Thyroid gland (tissue), 4 donors: ENCODE data around the gene PRRT2. TPM values are rescaled to one million over a fixed set of nuclear protein-coding genes. Genes with fewer than 3 reads are reported as not detected.
"Not testable (repeated sequence)": the region's sequence is repeated elsewhere in the genome, so short reads cannot be mapped to it uniquely, and the experiment has no call there.

Experiments used
- DNase-seq, 2 donors: peaks; one replicate each; pipeline ENCODE4 v3.0.0-alpha.2; 2019
- H3K27ac ChIP-seq, 3 donors: fragments of 200-600 bp; sonication (generic); 1 replicate in 2 of 3; 2 replicates in 1 of 3; pipeline ENCODE4 v1.5.1; 2016 to 2019; ENCODE audit warnings: mild to moderate bottlenecking in 1 of 3, moderate library complexity in 1 of 3
- H3K27me3 ChIP-seq: fragments of 200-600 bp; sonication (generic); one replicate; pipeline ENCODE4 v1.5.1; 2019
- H3K36me3 ChIP-seq, 2 donors: fragments of 200-600 bp; sonication (generic); one replicate each; pipeline ENCODE4 v1.5.1; 2016 to 2019
- H3K4me1 ChIP-seq, 2 donors: fragments of 200-600 bp; sonication (generic); one replicate each; pipeline ENCODE4 v1.5.1; 2017 to 2019
- H3K4me3 ChIP-seq, 3 donors: fragments of 200-600 bp; sonication (generic); replicated peaks in 1 of 3; 1 replicate in 2 of 3; 2 replicates in 1 of 3; pipeline ENCODE4 v1.5.1; 2016; ENCODE audit warnings: mild to moderate bottlenecking in 1 of 3
- H3K9me3 ChIP-seq: fragments of 200-600 bp; sonication (generic); one replicate; pipeline ENCODE4 v1.5.1; 2017
- POLR2A ChIP-seq, 2 donors: fragments of 450-650 bp; IDR thresholded peaks; one replicate each; pipeline ENCODE4 v1.6.1; 2017; ENCODE audit warnings: antibody characterized with exemption in 2 of 2, mild to moderate bottlenecking in 2 of 2, moderate library complexity in 1 of 2
- WGBS, 2 donors: methylation state at CpG; one replicate each; pipeline ENCODE4 v1.1.5; 2017; 5-methylcytosine and 5-hydroxymethylcytosine counted together
- intact Hi-C: fragments of 100-400 bp; cut with DNase I; formaldehyde crosslinking; loops from one replicate; pipeline ENCODE4 v1.15.1; 2023
- total RNA-seq, 4 donors: library from RNA; depleted of rRNA; stranded (reverse); fragments of >200 nt; gene quantifications; one replicate each; pipeline ENCODE4 v1.2.3, GENCODE V29; 2016
- TF ChIP-seq, protein P1 (sequence below), 6 experiments: fragments of 200-600 bp in 3 of 6; fragments of 450-650 bp in 3 of 6; sonication (generic) in 3 of 6; IDR thresholded peaks; one replicate each; pipeline ENCODE4 v1.5.1; 2016 to 2019; ENCODE audit warnings: antibody characterized with exemption in 6 of 6, mild to moderate bottlenecking in 2 of 6, inconsistent platforms in 1 of 6, moderate library complexity in 1 of 6

PRRT2 gene
- total RNA-seq, 4 donors from 2014 or later, result 0.89 to 4.0 (median 2.4) TPM

DNA sequence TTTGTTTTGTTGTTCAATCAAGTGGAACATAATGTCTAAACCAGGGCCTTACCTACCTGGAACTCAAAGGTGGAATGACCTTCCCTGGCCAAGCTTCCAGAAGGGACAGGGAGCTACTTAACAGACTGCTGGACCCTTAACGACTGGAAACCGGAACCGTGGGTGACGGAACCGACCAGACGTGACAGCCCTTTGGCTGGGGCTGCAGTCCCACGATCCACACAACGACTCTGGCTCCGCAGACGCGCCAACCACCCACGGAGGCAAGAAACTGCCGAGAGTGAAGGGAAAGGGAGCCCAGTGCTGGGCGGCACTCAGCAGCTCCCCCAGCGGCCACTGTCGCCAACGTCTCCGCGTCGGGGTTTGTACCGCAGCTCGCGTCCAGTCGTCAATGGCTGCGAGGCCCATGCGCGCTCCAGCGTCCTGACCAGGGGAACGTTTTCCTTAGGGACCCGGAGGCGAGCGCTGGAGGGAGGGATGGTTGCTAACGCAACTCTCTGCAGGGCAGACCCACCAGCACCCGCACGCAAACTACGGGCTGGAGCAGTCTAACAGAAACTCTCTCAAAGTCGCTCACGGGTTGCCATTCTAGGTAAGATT lies 27.0 kb upstream of the PRRT2 start:
- DNase-seq, result peak; percentile 93 to 94
- 9 to 11% methylated on average over 22 to 33 of the region's 38 CpGs for WGBS, 2 donors
- Histone ChIP-seq H3K4me3 (no peak overlapping the region), H3K4me1 (peaks cover 19 to 23% of the 10 kb centered on the region in 2 donors), H3K36me3 (no peaks in the 10 kb centered on the region), H3K9me3 (no peaks in the 10 kb centered on the region), H3K27me3 (no peaks in the 10 kb centered on the region), H3K27ac (peak overlapping the region; percentile 50 to 67 (median 62))
- intact Hi-C loops, result no loop called here
- TF ChIP-seq, protein P1, sequence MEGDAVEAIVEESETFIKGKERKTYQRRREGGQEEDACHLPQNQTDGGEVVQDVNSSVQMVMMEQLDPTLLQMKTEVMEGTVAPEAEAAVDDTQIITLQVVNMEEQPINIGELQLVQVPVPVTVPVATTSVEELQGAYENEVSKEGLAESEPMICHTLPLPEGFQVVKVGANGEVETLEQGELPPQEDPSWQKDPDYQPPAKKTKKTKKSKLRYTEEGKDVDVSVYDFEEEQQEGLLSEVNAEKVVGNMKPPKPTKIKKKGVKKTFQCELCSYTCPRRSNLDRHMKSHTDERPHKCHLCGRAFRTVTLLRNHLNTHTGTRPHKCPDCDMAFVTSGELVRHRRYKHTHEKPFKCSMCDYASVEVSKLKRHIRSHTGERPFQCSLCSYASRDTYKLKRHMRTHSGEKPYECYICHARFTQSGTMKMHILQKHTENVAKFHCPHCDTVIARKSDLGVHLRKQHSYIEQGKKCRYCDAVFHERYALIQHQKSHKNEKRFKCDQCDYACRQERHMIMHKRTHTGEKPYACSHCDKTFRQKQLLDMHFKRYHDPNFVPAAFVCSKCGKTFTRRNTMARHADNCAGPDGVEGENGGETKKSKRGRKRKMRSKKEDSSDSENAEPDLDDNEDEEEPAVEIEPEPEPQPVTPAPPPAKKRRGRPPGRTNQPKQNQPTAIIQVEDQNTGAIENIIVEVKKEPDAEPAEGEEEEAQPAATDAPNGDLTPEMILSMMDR (IDR thresholded peaks at IDR 0.05), result peak; percentile 42 to 88 (median 74)
- peak in 1 of 2 donors; percentile 28 for TF ChIP-seq POLR2A (IDR thresholded peaks at IDR 0.05)

DNA sequence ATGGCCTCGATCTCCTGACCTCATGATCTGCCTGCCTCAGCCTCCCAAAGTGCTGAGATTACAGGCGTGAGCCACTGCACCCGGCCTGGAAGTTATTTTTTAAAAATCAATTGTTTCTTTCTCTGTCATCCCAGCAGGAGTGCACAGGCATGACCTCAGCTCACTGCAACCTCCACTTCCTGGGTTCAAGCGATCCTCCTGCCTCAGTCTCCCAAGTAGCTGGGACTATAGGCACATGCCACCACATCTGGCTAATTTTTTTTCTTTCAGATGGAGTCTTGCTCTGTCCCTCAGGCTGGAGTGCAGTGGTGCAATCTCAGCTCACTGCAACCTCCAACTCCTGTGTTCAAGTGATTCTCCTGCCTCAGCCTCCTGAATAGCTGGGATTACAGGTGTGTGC lies 24.8 kb upstream of the PRRT2 start:
- H3K4me3 ChIP-seq, intact Hi-C loops, H3K27ac ChIP-seq, H3K27me3 ChIP-seq, DNase-seq, H3K9me3 ChIP-seq, H3K36me3 ChIP-seq: not testable (repeated sequence)
- peaks cover 31 to 32% of the 10 kb centered on the region in 2 donors for H3K4me1 ChIP-seq
- 86 to 92% methylated on average over 4 of the region's 4 CpGs for WGBS, 2 donors

DNA sequence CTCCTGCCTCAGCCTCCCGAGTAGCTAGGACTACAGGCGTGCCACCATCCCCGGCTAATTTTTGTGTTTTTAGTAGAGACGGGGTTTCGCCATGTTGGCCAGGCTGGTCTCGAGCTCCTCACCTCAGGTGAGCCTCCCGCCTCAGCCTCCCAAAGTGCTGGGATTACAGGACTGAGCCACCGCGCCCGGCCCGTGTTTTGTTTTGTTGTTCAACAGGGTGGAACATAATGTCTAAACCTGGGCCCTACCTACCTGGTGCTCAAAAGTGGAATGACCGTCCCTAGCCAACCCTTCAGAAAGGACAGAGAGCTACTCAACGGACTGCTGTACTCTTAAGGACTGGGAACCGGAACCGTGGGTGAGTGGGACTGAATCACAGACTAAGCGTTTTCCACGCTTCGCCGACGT lies 22.2 kb upstream of the PRRT2 start:
- H3K36me3 ChIP-seq, result no peaks in the 10 kb centered on the region
- intact Hi-C loops, result no loop called here
- TF ChIP-seq, protein P1 (IDR thresholded peaks at IDR 0.05), result no peak
- TF ChIP-seq POLR2A (IDR thresholded peaks at IDR 0.05), result no peak
- peaks cover 26% of the 10 kb centered on the region in 2 donors for H3K4me1 ChIP-seq
- peak overlapping the region; percentile 77 to 89 (median 87) for H3K27ac ChIP-seq
- no peaks in the 10 kb centered on the region for H3K9me3 ChIP-seq
- peak; percentile 89 to 93 for DNase-seq
- WGBS, 2 donors, result 48 to 57% methylated on average over 15 to 17 of the region's 20 CpGs
- no peaks in the 10 kb centered on the region for H3K27me3 ChIP-seq
- peak overlapping the region in 1 of 3 donors; percentile 78 for H3K4me3 ChIP-seq

DNA sequence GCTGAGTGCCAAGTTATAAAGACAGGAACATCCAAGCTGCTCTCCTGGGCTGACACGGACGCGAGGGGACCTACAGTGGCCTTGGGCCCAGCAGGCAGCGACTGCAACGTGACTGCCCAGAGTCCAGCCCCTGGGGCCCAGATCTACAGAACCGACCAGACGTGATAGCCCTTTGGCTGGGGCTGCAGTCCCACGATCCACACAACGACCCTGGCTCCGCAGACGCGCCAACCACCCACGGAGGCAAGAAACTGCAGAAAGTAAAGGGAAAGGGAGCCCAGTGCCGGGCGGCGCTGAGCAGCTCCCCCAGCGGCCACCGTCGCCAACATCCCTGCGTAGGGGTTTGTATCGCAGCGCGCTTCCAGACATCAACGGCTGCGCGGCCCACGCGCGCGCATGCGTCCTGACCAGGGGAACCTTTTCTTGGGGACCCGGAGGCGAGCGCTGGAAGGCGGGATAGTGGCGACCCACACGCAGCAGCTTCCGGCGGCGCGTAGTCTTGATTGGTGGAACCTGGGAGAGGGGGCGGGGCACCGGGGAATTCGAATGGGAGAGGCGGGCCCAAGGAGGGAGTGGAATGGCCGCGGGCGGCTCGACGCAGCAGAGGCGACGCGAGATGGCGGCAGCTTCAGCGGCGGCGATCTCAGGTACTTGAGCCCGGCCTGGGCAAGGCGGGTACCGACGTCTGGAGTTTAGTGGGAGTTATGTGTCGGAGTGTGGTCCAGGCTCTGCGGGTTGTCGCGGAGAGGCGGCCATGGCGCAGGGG lies 21.6 kb upstream of the PRRT2 start, which contains the start of gene KIF22:
TSS of gene KIF22 (plus strand) at position 569 of the 766 bp plus-strand sequence. CDS start at position 578, 9 bp downstream.
- no peaks in the 10 kb centered on the region for H3K9me3 ChIP-seq
- peak within 1 kb of the TSS; percentile 55 to 78 (median 67) for H3K4me3 ChIP-seq
- peaks cover 20 to 22% of the 10 kb centered on the region in 2 donors for H3K4me1 ChIP-seq
- intact Hi-C loops, result no loop called here
- WGBS, 2 donors, result 0% methylated on average over 14 to 35 of the region's 67 CpGs
- H3K27me3 ChIP-seq, result no peaks in the 10 kb centered on the region
- TF ChIP-seq POLR2A (IDR thresholded peaks at IDR 0.05), result peak; percentile 64 to 84
- TF ChIP-seq, protein P1 (IDR thresholded peaks at IDR 0.05), result peak in 4 of 6 experiments; percentile 37 to 76 (median 62)
- H3K27ac ChIP-seq, result peak within 1 kb of the TSS; percentile 77 to 89 (median 87)
- H3K36me3 ChIP-seq, result no peaks in the 10 kb centered on the region
- DNase-seq, result peak; percentile 98 to 99

DNA sequence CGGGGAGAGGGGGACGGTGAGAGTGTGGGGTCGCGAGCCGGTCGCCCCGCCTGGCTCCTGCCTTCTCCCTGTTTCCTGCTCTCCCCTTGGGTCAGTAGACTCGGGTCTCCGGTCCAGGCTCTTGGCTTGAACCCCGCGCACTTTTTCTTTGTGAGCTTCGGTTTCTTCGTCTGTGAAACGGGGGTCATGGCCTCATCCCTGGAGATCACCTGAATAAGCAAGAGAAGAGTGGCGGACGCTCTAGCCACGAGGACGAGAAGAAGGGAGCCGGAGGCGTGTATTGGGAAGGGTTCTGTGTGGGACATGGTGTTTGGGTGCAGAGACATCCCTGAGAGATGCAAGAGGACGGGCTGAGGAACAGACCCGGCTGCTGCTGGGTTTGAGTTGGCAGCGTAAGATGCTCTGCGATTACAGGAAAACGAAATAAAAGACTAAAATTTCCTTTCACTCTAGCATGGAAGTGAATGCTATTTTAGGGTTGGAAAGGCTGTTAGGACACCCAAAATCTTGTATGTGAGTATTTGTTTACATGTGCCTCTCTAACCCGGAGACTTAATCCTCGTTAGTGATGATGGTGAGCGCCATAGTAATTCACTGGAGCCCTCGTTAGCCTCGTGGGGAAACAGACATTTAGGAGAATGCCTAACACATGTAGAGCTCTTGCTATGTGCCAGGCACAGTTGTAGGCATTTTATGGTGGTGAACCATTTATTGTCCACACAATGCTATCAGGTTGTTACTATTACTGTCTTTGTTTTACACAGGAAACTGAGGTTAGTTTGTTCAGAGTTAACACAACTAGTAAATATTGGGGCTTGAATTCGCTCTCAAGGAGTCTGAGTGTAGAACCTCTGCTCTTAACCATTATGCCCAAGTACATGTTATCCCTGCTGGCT lies 20.8 kb upstream of the PRRT2 start:
- H3K9me3 ChIP-seq, result no peaks in the 10 kb centered on the region
- intact Hi-C loops, result no loop called here
- WGBS, 2 donors, result 1 to 2% methylated on average over 22 to 30 of the region's 31 CpGs
- H3K27me3 ChIP-seq, result no peaks in the 10 kb centered on the region
- H3K4me3 ChIP-seq, result peak overlapping the region; percentile 55 to 78 (median 67)
- no peak for TF ChIP-seq POLR2A (IDR thresholded peaks at IDR 0.05)
- peak overlapping the region in 2 of 3 donors; percentile 20 to 89 for H3K27ac ChIP-seq
- H3K36me3 ChIP-seq, result no peaks in the 10 kb centered on the region
- DNase-seq, result no peak
- H3K4me1 ChIP-seq, result peaks cover 17 to 18% of the 10 kb centered on the region in 2 donors
